ENCODE measurements around the gene ZNF343.

GRCh38 chr20:2507875-2508630, 662 bp downstream of the ZNF343 start:
- TF ChIP-seq, protein P1, sequence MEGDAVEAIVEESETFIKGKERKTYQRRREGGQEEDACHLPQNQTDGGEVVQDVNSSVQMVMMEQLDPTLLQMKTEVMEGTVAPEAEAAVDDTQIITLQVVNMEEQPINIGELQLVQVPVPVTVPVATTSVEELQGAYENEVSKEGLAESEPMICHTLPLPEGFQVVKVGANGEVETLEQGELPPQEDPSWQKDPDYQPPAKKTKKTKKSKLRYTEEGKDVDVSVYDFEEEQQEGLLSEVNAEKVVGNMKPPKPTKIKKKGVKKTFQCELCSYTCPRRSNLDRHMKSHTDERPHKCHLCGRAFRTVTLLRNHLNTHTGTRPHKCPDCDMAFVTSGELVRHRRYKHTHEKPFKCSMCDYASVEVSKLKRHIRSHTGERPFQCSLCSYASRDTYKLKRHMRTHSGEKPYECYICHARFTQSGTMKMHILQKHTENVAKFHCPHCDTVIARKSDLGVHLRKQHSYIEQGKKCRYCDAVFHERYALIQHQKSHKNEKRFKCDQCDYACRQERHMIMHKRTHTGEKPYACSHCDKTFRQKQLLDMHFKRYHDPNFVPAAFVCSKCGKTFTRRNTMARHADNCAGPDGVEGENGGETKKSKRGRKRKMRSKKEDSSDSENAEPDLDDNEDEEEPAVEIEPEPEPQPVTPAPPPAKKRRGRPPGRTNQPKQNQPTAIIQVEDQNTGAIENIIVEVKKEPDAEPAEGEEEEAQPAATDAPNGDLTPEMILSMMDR (IDR thresholded peaks at IDR 0.05), result no peak
- TF ChIP-seq POLR2AphosphoS5 (IDR thresholded peaks at IDR 0.05) (no peak), EP300 (IDR thresholded peaks at IDR 0.05) (no peak), POLR2A (IDR thresholded peaks at IDR 0.05) (no peak)
